SH-SY5Y (cell line): ENCODE measurements around the gene BCL2L13.

ENCODE experiments used
- GATA2 ChIP-seq: IDR thresholded peaks from 2 replicates; pipeline ENCODE4 v1.6.1; 2011; ENCODE audit warnings: mild to moderate bottlenecking, low read depth, low read length
- GATA3 ChIP-seq: IDR thresholded peaks from 2 replicates; pipeline ENCODE4 v1.6.1; 2011; ENCODE audit warnings: low read depth, mild to moderate bottlenecking, low read length, moderate library complexity

GRCh38 chr22:17703811-17704210 is 65.3 kb downstream of the BCL2L13 start:
- no peak for TF ChIP-seq GATA2
- TF ChIP-seq GATA3, result no peak
